HG03460 (cell line): ENCODE measurements around the gene NT5C1A.

Experiments used
- ATAC-seq: cut with Tn5 transposase; IDR thresholded peaks from one replicate; pipeline ENCODE4 v1.9.1; 2021; ENCODE audit not compliant: unreplicated experiment

NT5C1A gene

DNA sequence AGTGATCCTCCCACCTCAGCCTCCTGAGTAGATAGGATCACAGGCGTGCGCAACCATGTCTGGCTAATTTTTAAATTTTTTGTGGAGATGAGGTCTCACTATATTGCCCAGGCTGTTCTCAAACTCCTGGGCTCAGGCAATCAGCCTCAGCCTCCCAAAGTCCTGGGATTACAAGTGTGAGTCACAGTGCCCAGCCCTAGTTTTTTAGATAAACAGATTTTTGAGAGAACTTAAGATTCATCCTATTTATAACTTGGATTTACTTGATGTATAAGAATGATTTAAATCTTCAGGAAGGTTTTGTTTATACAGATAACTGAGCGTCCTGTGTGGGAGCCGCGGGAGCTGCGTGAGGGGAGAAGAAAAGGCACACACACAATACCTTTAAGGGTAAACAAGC, 58.7 kb downstream of the NT5C1A start:
- ATAC-seq, result no peak

DNA sequence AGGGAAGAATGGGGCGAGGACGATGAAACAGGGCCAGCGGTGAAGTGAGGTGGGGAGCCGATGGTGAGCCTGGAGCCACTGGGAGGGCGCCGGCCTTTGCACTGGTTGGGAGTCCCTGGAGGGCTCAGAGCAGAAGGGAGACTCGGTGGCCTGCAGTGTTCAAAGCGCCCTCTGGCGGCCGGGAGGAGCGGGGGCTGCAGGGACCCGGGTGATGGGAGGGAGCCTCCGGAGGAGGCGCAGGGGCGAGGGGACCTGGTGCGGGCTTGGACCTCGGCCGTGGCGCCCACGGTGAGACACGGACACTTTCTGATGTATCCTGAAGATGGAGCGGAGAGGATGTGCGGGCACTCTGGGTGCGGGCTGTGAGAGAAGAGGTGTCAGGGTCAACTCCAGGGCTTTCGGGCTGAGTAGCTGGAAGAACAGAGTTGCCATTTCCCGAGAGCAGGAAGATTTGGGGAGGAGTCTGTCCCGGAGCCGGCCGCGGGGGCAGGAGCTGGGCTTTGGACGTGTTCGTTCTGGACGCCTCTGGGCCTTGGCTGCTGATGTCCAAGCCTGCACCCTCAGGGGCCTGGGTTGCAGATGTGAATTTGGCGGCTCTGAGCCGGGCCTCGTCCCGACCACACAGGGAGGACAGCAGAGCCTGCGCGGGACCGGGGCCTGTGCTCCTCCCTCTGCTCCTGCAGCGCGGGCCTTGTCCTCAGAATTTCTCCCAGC, 62.1 kb downstream of the NT5C1A start:
- ATAC-seq, result no peak
